GM04504 (cell line): ENCODE data around the gene MAGEB3.
A peak's percentile ranks its signal among the peaks of the same experiment; 100 is the strongest.

Experiments
- DNase-seq: peaks from one replicate; pipeline ENCODE4 v3.0.0-alpha.2; 2012; ENCODE audit warnings: low read depth

MAGEB3 gene

GRCh38 chrX:30280428-30280827, 50.0 kb downstream of the MAGEB3 start:
- DNase-seq, result no peak

- DNase-seq, result no peak
Observed at GRCh38 chrX:30282527-30282926, 52.1 kb downstream of the MAGEB3 start.

GRCh38 chrX:30283456-30284200, 53.2 kb downstream of the MAGEB3 start:
- DNase-seq, result peak; percentile 81
